HepG2 (cell line): Measurements from ENCODE around the gene HLA-DMB. TPM values are rescaled to one million over a fixed set of nuclear protein-coding genes. Genes with fewer than 3 reads are reported as not detected.
A peak's percentile ranks its signal among the peaks of the same experiment; 100 is the strongest.

Experiments
- CBX1 ChIP-seq: IDR thresholded peaks from one replicate; pipeline ENCODE4 v1.6.1; 2016; ENCODE audit warnings: antibody characterized with exemption, low read depth
- ESRRA ChIP-seq: sonication (generic); formaldehyde crosslinking; IDR thresholded peaks from 2 replicates; pipeline ENCODE4 v1.5.1; 2020; ENCODE audit warnings: mild to moderate bottlenecking, low read depth, missing genetic modification reagents
- GATAD1 ChIP-seq: IDR thresholded peaks from 2 replicates; pipeline ENCODE4 v1.6.1; 2016; ENCODE audit warnings: missing genetic modification reagents, missing compliant biosample characterization
- MAZ ChIP-seq, 2 experiments: sonication (generic) in 1 of 2; formaldehyde crosslinking in 1 of 2; IDR thresholded peaks; 2 replicates each; pipeline versions ENCODE4 v1.5.0 to v1.6.1; 2012 to 2020; ENCODE audit warnings: low read depth in 2 of 2, mild to moderate bottlenecking in 2 of 2, borderline replicate concordance in 1 of 2, improper control_type of control experiment in 1 of 2, low read length in 1 of 2, missing genetic modification reagents in 1 of 2, moderate library complexity in 1 of 2
- RAD21 ChIP-seq: fragments of 450-650 bp; formaldehyde crosslinking; IDR thresholded peaks from 2 replicates; pipeline ENCODE4 v1.5.0; 2020; ENCODE audit warnings: mild to moderate bottlenecking
- ZNF501 ChIP-seq: sonication (generic); formaldehyde crosslinking; IDR thresholded peaks from 2 replicates; pipeline ENCODE4 v1.5.1; 2020; ENCODE audit warnings: mild to moderate bottlenecking, moderate library complexity, missing genetic modification reagents
- polyA plus RNA-seq, 8 experiments: library from polyadenylated mRNA; depleted of rRNA in 3 of 8; stranded (reverse) in 7 of 8; unstranded in 1 of 8; fragments of >200 nt; fragmentation: Illumina TruSeq in 4 of 8; extraction: Trizol in 4 of 8; gene quantifications; 2 replicates each; pipeline versions ENCODE4 v1.2.1 to v1.2.3, GENCODE V29; 2011 to 2016; ENCODE audit warnings: low read depth in 4 of 8, missing spikeins in 1 of 8, mixed read lengths in 1 of 8; ENCODE audit not compliant: insufficient read depth in 1 of 8
- small RNA-seq, 3 experiments: library from RNA; depleted of rRNA; stranded (forward); fragments of <200 nt; gene quantifications; one replicate each; pipeline ENCODE3, GENCODE V24; 2012; ENCODE audit warnings: low read depth in 2 of 3, low replicate concordance in 1 of 3; ENCODE audit not compliant: insufficient read length in 3 of 3, insufficient read depth in 2 of 3
- total RNA-seq, 5 experiments: library from RNA; depleted of rRNA; stranded (reverse); fragments of >200 nt; fragmentation: Illumina TruSeq; extraction: Trizol; gene quantifications; 2 replicates each; pipeline ENCODE4 v1.2.3, GENCODE V29; 2016; ENCODE audit warnings: low read depth in 1 of 5
- TF ChIP-seq, protein P1 (sequence below): sonication (generic); formaldehyde crosslinking; IDR thresholded peaks from 2 replicates; pipeline ENCODE4 v1.8.0; 2022; ENCODE audit warnings: mild to moderate bottlenecking, missing genetic modification reagents, moderate library complexity
- TF ChIP-seq, protein P2 (sequence below): sonication (generic); formaldehyde crosslinking; conservative IDR thresholded peaks from 2 replicates; pipeline ENCODE4 v1.4.0; 2020; ENCODE audit warnings: missing genetic modification reagents
- TF ChIP-seq, protein P3 (sequence below): sonication (generic); formaldehyde crosslinking; IDR thresholded peaks from 2 replicates; pipeline ENCODE4 v1.4.0; 2020; ENCODE audit warnings: missing genetic modification reagents

HLA-DMB gene
- total and polyA plus RNA-seq, 2 of the 13 experiments (the other 11 are each of a cell fraction or from before 2014, with no cell fraction given), result not detected

DNA sequence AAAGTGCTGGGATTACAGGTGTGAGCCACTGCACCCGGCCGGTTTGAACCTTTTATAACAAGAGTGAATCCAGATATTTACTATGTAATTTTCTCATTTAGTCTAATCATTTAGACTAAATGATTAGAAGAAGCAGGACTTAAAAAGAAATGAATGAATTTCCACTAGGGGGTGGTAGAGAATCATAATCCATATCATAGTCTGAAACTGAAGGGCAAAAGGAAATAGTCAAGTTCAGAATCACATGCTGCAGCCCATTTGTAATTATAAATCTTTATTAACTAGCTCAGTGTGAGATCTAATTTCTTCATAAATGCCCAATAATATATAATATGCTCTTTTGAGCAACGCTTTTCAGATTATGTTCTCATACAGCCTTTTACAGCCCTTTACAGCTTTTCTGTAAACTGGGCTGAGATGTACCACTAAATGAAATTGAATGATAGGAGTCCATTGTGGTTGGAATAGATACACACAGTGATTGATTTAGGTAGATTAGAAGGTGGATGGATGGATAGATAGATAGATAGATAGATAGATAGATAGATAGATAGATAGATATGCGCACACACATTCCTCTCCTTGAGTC lies 55.0 kb downstream of the HLA-DMB start (continued):
- TF ChIP-seq, protein P1, sequence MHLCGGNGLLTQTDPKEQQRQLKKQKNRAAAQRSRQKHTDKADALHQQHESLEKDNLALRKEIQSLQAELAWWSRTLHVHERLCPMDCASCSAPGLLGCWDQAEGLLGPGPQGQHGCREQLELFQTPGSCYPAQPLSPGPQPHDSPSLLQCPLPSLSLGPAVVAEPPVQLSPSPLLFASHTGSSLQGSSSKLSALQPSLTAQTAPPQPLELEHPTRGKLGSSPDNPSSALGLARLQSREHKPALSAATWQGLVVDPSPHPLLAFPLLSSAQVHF, result no peak
- TF ChIP-seq RAD21 (peak; percentile 67), MAZ (IDR thresholded peaks at IDR 0.05; ENCODE audit: borderline replicate concordance, low read depth, low read length) (no peak), MAZ (CRISPR knock-in tag; IDR thresholded peaks at IDR 0.05; ENCODE audit: low read depth) (no peak), ZNF501 (no peak), CBX1 (no peak), GATAD1 (CRISPR knock-in tag) (no peak), ESRRA (CRISPR knock-in tag) (no peak)
- TF ChIP-seq, protein P2, sequence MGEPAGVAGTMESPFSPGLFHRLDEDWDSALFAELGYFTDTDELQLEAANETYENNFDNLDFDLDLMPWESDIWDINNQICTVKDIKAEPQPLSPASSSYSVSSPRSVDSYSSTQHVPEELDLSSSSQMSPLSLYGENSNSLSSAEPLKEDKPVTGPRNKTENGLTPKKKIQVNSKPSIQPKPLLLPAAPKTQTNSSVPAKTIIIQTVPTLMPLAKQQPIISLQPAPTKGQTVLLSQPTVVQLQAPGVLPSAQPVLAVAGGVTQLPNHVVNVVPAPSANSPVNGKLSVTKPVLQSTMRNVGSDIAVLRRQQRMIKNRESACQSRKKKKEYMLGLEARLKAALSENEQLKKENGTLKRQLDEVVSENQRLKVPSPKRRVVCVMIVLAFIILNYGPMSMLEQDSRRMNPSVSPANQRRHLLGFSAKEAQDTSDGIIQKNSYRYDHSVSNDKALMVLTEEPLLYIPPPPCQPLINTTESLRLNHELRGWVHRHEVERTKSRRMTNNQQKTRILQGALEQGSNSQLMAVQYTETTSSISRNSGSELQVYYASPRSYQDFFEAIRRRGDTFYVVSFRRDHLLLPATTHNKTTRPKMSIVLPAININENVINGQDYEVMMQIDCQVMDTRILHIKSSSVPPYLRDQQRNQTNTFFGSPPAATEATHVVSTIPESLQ (CRISPR knock-in tag), result no peak
- TF ChIP-seq, protein P3, sequence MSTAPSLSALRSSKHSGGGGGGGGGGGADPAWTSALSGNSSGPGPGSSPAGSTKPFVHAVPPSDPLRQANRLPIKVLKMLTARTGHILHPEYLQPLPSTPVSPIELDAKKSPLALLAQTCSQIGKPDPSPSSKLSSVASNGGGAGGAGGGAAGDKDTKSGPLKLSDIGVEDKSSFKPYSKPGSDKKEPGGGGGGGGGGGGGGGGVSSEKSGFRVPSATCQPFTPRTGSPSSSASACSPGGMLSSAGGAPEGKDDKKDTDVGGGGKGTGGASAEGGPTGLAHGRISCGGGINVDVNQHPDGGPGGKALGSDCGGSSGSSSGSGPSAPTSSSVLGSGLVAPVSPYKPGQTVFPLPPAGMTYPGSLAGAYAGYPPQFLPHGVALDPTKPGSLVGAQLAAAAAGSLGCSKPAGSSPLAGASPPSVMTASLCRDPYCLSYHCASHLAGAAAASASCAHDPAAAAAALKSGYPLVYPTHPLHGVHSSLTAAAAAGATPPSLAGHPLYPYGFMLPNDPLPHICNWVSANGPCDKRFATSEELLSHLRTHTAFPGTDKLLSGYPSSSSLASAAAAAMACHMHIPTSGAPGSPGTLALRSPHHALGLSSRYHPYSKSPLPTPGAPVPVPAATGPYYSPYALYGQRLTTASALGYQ (CRISPR knock-in tag), result no peak

Small RNAs within 50 kb of the gene (small RNA-seq; reads per million reads assigned to genes)
- gene HLA-Z, result 0 reads per million in 3 experiments

Other genes starting within 250 kb of the HLA-DMB start
- gene HLA-DQA2, start 199.6 kb downstream of the HLA-DMB start, total RNA-seq (2016; rRNA removed; fragmentation: Illumina TruSeq; extraction: Trizol), result not detected in 2 replicates
- gene HLA-DQA2, start 199.6 kb downstream of the HLA-DMB start, polyA plus RNA-seq (2011; rRNA removed), result not detected in 2 replicates
- not detected in 2 replicates for gene HLA-DQB2, start 177.5 kb downstream of the HLA-DMB start, total RNA-seq (2016; rRNA removed; fragmentation: Illumina TruSeq; extraction: Trizol)
- gene HLA-DQB2, start 177.5 kb downstream of the HLA-DMB start, polyA plus RNA-seq (2011; rRNA removed), result not detected in 2 replicates
- not detected in 2 replicates for gene HLA-DOB, start 124.0 kb downstream of the HLA-DMB start, total RNA-seq (2016; rRNA removed; fragmentation: Illumina TruSeq; extraction: Trizol)
- 0.09 TPM in 1 of 2 replicates, not detected in the other for gene HLA-DOB, start 124.0 kb downstream of the HLA-DMB start, polyA plus RNA-seq (2011; rRNA removed)
- gene TAP2, start 102.3 kb downstream of the HLA-DMB start, total RNA-seq (2016; rRNA removed; fragmentation: Illumina TruSeq; extraction: Trizol), result 9.8 and 17.6 TPM in 2 replicates
- gene TAP2, start 102.3 kb downstream of the HLA-DMB start, polyA plus RNA-seq (2011; rRNA removed), result 10.3 and 16.2 TPM in 2 replicates
- 64.7 and 74.9 TPM in 2 replicates for gene PSMB8, start 97.0 kb downstream of the HLA-DMB start, total RNA-seq (2016; rRNA removed; fragmentation: Illumina TruSeq; extraction: Trizol)
- gene PSMB8, start 97.0 kb downstream of the HLA-DMB start, polyA plus RNA-seq (2011; rRNA removed), result 30.7 and 41.2 TPM in 2 replicates
- 23.0 and 52.2 TPM in 2 replicates for gene TAP1, start 87.3 kb downstream of the HLA-DMB start, total RNA-seq (2016; rRNA removed; fragmentation: Illumina TruSeq; extraction: Trizol)
- 31.2 and 34.5 TPM in 2 replicates for gene TAP1, start 87.3 kb downstream of the HLA-DMB start, polyA plus RNA-seq (2011; rRNA removed)
- 16.0 and 21.4 TPM in 2 replicates for gene PSMB9, start 86.8 kb downstream of the HLA-DMB start, total RNA-seq (2016; rRNA removed; fragmentation: Illumina TruSeq; extraction: Trizol)
- gene PSMB9, start 86.8 kb downstream of the HLA-DMB start, polyA plus RNA-seq (2011; rRNA removed), result 15.6 and 17.3 TPM in 2 replicates
- gene HLA-DMA, start 12.1 kb upstream of the HLA-DMB start, total RNA-seq (2016; rRNA removed; fragmentation: Illumina TruSeq; extraction: Trizol), result 0.71 and 1.3 TPM in 2 replicates
- gene HLA-DMA, start 12.1 kb upstream of the HLA-DMB start, polyA plus RNA-seq (2011; rRNA removed), result 0.70 and 1.7 TPM in 2 replicates
- gene BRD2, start 27.6 kb upstream of the HLA-DMB start, total RNA-seq (2016; rRNA removed; fragmentation: Illumina TruSeq; extraction: Trizol), result 71.5 and 143 TPM in 2 replicates
- gene BRD2, start 27.6 kb upstream of the HLA-DMB start, polyA plus RNA-seq (2011; rRNA removed), result 194 and 202 TPM in 2 replicates
- gene HLA-DOA, start 68.6 kb upstream of the HLA-DMB start, total RNA-seq (2016; rRNA removed; fragmentation: Illumina TruSeq; extraction: Trizol), result 0.07 and 0.09 TPM in 2 replicates
- 0.03 TPM in 1 of 2 replicates, not detected in the other for gene HLA-DOA, start 68.6 kb upstream of the HLA-DMB start, polyA plus RNA-seq (2011; rRNA removed)
- not detected in 2 replicates for gene HLA-DPA1, start 132.6 kb upstream of the HLA-DMB start, total RNA-seq (2016; rRNA removed; fragmentation: Illumina TruSeq; extraction: Trizol)
- not detected in 2 replicates for gene HLA-DPA1, start 132.6 kb upstream of the HLA-DMB start, polyA plus RNA-seq (2011; rRNA removed)
- not detected in 2 replicates for gene HLA-DPB1, start 135.0 kb upstream of the HLA-DMB start, total RNA-seq (2016; rRNA removed; fragmentation: Illumina TruSeq; extraction: Trizol)
- not detected in 2 replicates for gene HLA-DPB1, start 135.0 kb upstream of the HLA-DMB start, polyA plus RNA-seq (2011; rRNA removed)